LoVo (cell line): ENCODE measurements around the gene ZGRF1.
"Not testable (repeated sequence)": the region's sequence is repeated elsewhere in the genome, so short reads cannot be mapped to it uniquely, and the experiment has no call there.

Experiments used
- DNase-seq: peaks from one replicate; pipeline ENCODE4 v3.0.0-alpha.2; 2016; ENCODE audit warnings: low spot score

Gene ZGRF1

DNA sequence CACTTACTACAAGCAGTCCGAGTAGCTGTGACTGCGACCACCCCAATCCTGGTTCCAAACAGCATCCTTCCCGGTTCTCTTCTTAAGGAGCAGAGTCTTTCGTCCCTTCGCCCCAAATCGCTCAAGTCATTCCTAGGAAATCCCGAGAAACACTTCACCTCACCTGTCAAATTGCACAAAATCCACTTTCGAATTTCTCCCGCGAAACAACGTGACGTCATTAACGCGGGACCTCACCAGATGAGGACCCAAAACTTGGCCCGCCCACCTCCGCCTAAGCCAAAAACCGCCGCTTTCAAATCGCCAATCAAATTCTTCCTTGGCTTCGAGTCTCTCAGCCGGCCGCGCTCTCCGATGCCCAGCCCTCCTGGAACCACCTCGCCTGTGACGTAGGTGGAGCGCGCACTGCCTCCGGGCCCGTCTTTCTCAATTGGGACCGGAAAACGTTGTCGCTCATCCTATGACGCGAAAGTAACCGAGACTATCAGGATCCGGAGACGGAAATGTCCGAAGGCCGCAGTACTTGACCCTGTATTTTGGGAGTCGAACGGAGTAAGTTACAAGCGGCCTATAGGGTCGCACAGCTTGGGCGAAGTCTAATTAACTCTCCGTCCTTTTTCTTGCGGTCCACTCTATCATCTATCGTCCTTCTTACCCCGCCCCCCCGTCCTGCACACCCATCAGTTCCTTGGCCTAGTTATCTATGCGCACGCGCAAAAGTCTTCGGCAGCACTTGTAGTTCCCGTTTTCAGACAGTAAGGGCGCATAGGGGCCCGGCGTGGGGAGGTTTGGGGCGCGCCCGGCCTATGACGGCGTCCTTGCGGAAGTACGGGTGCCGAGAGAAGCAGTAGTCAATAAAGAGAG lies at the start of gene ZGRF1, which contains the start of gene LARP7:
Gene ZGRF1, minus strand, starts transcription at position 222 of the 864 bp plus-strand sequence. CDS start 3,733 bp downstream, outside the sequence.
Gene LARP7, plus strand, starts transcription at position 456 of the 864 bp plus-strand sequence. CDS start 7,527 bp downstream, outside the sequence.
- peak; percentile 97 for DNase-seq

DNA sequence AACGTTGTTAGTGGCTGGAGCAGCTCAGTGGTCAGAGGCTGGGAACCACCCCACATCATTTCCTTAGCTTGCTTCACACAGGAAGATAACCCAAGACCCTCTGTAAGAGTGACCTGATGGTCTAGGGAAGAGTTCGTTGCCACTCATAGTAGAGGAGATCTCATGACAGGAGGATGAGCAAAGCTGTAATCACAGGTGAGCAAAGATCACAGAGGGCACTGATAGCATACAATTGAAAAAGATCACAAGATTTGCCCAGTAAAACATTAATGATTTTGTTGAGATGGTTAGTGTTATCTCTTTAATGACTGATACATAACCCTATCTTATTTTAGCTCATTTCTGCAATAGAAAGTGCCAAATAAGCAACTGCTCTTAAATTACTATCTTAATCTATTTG lies 44.3 kb upstream of the ZGRF1 start:
- no peak for DNase-seq

GRCh38 chr4:112677519-112678091 lies 40.9 kb upstream of the ZGRF1 start:
- DNase-seq: no peak

- DNase-seq: no peak
Observed at GRCh38 chr4:112674376-112674775, 37.7 kb upstream of the ZGRF1 start.

DNA sequence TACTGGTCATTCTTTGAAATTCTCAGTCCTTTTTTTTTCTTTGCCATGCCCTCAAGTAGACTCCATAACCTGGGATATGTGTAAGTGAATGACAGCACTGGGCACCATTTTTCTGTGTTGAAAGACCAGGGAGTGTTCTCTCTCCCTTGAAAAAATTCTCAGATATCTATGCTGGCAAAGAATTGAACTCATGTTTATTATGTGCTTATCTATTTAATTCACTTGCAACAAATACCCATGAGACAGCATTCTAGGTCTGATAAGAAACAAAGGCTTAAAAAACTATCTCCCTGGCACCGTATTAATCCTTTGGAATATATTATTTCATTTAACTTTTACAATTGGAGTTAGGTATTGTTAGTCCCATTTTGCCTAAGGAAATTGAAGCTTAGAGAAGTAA lies 37.0 kb upstream of the ZGRF1 start:
- no peak for DNase-seq

DNA sequence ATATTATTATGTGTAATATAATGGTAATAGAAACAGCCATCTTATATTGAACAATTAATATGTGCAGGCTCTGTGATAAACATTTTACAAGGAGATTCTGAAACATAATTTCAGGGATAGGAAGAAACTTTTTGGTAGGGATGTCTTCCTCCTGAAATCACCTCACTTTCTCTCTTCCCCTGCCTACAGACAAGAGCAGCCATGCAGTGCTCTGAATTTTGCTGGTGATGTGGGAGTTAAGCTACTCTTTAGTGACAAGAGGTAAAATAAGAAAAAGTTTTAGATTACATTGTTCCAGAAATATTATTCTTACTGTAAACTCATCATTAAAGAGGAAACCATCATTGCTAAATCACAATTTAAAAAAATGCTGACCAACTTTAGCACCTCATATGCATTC lies 36.4 kb upstream of the ZGRF1 start:
- no peak for DNase-seq

- no peak for DNase-seq
Observed at GRCh38 chr4:112668131-112668530, 31.4 kb upstream of the ZGRF1 start.

- peak; percentile 5 for DNase-seq
Observed at GRCh38 chr4:112664611-112665010, 27.9 kb upstream of the ZGRF1 start.

DNA sequence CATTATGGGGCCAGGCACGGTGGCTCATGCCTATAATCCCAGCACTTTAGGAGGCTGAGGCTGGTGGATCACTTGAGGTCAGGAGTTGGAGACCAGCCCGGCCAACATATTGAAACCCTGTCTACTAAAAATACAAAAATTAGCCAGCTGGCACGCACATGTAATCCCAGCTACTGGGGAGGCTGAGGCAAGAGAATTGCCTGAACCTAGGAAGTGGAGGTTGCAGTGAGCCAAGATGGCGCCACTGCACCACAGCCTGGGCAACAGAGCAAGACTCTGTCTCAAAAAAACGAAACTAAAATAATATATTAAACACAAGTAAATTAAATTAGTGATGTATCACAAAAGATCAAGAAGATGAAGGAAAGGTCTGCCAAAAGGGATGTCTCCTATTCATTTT lies 19.4 kb upstream of the ZGRF1 start:
- not testable (repeated sequence) for DNase-seq

DNA sequence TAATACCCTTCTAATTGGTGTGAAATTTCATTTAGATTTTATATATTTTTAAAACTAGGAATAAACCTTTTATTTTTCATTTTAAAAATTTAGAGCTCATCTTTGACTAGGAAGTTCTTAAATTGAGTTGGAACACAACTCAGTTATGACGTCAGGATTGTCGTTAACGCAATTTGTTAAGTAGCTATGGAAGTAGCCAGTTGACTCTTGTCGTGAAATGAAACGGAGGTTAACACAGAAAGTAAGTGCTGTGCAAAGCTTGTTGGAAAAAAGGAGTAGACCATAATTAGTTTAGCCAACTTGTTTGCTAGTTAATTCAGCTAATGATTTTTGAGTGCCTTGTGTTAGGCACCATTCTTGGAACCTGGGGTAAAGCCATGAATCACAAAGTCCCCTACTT lies 18.6 kb upstream of the ZGRF1 start:
- no peak for DNase-seq

DNA sequence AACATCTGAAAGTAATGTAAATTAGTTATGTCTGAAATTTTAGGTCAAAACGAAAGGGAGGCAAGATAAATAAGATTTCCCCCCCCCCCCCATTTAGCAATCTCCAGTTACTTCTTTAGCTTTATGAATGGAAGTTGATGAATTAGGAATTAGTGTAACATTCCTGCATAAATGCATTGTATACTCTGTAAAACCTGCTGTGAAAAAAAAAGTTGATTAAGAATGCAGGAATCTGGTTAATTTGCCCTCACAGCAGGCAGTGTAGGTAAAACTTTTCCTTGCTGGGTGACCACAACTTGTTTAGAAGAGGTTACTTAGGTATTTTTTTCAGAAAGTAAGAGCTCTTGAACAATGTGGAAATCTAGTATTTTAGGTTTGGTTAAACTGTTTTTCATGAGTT lies 15.5 kb upstream of the ZGRF1 start:
- DNase-seq: no peak

DNA sequence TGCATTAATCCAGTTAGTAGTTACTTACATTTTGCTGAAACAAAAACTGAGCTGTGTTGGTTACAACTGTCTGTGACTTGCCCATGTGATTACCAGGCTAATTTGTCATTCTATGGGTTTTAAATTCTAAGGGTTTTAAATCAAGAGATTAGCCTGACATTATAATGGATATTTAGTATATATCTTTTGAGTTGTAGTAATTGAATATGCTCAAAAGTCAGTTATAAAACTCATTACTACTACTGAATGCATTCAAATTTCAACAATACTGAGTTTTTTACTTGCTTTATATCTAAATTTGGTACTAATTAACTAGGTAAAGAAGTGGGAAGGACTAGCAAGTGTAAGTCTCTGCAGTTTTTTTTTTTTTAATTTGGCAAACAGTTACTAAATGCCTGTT lies 14.9 kb upstream of the ZGRF1 start:
- DNase-seq: no peak

DNA sequence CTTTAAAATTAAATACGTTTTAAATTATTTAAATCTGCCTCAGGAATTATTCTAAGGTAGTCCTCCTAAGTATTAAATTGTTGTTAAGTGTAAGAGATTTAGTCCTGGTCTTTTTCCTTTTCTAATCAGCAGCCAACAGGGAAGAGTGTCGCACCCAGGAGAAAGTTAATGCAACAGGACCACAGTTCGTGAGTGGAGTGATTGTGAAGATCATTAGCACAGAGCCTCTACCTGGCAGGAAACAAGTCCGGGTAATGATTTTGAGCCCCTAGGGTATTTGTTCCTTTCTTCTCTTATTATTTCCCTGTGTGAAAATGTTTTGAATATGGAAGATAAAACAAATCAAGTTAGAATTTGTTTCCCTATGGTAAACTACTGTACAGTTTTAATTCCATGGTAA lies 13.6 kb upstream of the ZGRF1 start:
- no peak for DNase-seq

DNA sequence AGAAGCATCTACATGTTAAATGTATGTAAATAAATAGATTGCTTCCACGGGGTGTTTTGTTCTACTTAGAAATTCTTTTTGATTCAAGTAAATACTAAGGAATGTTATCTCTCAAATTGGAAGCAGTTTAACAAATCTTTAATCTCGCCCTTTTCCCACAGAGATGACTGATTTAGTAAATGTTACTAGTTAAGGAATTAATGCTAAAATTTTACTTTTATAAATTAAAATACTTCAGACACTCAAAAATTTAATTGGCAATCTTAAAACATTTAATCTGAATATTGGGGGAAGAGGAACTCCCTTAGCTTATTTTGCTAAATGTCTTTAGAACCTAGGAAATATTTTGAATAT lies 12.3 kb upstream of the ZGRF1 start:
- no peak for DNase-seq

- no peak for DNase-seq
Observed at GRCh38 chr4:112648263-112649054, 11.8 kb upstream of the ZGRF1 start.

DNA sequence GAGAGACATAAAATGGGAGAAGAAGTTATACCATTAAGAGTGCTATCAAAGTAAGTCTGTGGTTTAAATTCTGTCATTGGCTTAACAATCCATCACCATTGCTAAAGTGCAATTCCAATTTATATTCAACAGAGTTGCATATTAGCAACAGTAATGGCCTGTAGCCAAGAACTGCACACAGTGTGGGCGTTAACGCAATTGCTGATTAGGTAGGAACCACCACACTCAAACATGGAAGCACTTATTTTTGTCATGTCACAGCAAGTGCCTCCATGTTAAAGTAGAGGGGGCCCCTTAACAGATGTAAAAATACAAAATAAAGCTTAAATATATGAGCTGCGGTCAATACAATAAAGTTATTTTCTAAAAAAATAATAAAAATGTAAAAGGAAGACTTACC lies 11.1 kb upstream of the ZGRF1 start:
- no peak for DNase-seq

DNA sequence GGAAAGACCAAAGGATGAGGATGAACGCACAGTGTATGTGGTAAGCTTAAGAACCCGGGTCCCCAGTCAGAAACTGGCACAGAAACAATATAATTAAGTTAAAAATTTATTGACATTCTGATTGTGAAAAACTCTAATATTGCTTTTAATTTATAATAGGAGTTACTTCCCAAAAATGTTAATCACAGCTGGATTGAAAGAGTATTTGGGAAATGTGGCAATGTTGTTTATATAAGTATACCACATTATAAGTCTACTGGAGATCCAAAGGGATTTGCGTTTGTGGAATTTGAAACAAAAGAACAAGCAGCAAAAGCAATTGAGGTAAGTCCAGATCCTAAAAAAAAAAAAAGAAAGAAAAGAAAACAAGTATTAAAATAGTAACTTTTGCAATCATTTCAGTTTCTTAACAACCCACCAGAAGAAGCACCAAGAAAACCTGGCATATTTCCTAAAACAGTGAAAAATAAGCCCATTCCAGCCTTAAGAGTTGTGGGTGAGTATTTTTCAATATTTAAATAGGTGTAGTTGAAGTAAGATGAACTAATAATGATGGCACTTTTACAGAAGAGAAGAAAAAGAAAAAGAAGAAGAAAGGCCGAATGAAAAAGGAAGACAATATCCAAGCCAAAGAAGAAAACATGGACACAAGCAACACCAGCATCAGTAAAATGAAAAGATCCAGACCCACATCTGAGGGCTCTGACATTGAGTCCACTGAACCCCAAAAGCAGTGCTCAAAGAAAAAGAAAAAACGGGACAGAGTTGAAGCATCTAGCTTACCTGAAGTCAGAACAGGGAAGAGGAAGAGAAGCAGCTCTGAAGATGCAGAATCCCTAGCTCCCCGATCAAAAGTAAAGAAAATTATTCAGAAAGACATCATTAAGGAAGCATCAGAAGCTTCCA lies 10.2 kb upstream of the ZGRF1 start:
- DNase-seq: no peak

- DNase-seq: no peak
Observed at GRCh38 chr4:112645541-112646329, 9.0 kb upstream of the ZGRF1 start.

DNA sequence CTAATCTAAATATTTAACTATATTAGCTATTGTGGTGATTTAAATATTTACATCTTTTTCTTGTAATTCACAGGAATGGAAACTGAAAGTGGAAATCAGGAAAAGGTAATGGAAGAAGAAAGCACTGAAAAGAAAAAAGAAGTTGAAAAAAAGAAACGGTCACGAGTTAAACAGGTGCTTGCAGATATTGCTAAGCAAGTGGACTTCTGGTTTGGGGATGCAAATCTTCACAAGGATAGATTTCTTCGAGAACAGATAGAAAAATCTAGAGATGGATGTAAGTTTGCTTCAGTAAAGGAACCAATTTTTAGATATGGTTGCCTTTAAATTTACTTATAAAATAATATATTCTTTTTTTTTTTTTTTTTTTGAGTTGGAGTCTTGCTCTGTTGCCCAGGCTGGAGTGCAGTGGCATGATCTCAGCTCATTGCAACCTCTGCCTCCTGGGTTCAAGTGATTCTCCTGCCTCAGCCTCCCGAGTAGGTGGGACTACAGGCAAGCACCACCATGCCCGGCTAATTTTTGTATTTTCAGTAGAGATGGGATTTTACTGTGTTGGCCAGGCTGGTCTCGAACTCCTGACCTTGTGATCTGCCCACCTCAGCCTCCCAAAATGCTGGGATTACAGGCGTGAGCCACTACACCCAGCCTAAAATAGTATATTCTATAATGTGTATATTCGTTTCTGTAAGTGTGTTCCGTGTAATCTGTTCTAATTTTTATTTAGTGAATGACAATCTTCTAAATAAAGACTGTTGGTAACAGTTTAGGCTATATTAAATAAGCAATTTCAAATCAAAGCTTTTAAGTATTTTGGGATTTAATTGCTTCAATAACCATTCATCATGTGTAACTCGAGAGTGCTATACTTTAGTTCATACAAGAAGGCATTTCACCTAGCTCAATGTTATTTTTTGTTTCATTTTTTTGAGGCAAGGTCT lies 8.2 kb upstream of the ZGRF1 start:
- not testable (repeated sequence) for DNase-seq

DNA sequence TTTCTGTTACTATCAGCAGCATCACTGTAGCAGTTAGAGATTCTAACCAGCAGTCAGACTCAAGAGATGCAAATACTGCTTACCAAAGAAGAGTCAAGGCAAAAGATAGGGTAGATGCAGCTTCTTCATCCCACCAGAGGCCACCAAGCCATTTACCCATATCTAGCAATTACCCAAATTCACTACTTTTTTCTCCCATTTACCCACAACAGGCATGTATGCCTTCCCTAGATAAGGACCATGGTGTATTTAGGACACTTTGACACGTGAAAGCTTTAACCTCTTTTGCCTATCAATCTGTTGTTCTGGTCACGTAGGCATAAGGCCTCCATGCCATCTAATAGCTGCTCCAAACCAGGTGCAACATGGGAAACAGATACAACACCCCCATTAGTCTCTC lies 5.8 kb upstream of the ZGRF1 start:
- DNase-seq: no peak
